ENCODE data around the gene BMX.

The BMX gene

DNA sequence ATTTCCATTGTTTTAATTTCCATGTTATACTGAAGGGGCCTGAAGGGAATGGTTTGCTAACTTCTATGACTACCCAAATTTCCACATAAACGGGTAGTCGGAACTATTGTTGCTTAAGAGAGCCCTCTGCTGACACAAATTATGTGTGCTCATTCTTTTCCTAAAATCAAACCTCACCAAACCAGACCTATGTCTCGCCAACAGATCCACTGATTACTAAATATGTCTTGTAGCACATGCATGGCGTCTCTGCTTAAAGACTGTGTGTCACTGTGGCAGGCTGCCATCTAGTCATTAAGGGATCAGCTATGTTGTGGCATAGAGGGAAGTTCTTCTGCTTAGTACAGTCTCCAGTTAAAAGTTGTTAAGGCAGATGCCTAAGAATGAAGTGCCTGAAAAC is 32.6 kb upstream of the BMX start:
- peak; percentile 46 for DNase-seq (ENCODE audit: low read depth)
- no peak overlapping the region for H3K4me3 ChIP-seq (ENCODE audit: low read depth, low read length)
- TF ChIP-seq, protein P1, sequence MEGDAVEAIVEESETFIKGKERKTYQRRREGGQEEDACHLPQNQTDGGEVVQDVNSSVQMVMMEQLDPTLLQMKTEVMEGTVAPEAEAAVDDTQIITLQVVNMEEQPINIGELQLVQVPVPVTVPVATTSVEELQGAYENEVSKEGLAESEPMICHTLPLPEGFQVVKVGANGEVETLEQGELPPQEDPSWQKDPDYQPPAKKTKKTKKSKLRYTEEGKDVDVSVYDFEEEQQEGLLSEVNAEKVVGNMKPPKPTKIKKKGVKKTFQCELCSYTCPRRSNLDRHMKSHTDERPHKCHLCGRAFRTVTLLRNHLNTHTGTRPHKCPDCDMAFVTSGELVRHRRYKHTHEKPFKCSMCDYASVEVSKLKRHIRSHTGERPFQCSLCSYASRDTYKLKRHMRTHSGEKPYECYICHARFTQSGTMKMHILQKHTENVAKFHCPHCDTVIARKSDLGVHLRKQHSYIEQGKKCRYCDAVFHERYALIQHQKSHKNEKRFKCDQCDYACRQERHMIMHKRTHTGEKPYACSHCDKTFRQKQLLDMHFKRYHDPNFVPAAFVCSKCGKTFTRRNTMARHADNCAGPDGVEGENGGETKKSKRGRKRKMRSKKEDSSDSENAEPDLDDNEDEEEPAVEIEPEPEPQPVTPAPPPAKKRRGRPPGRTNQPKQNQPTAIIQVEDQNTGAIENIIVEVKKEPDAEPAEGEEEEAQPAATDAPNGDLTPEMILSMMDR (IDR thresholded peaks at IDR 0.05; ENCODE audit: low read depth, low read length): peak; percentile 22
- no peak for TF ChIP-seq POLR2A (IDR thresholded peaks at IDR 0.05; ENCODE audit: extremely low read depth, insufficient read length)

DNA sequence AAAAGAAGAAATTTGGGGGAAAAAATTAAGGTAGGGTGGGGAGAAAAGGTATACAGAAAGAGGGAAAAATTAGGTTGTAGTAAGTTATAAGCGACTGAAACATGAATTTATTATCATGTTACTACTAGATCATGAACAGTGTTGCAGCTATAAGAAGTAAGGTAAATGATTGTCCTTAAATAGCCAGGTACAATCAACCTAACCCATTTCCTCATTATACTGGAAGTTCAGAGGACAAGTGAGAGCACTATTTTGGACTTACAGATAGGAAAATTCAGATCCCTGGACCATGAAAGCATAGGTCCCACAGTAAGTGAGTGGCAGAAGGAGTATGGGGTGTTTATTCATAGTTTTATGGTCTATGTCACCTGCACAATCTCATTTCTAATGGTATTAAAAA is 31.0 kb upstream of the BMX start:
- no peak overlapping the region for H3K4me3 ChIP-seq (ENCODE audit: low read depth, low read length)
- no peak for DNase-seq (ENCODE audit: low read depth)
- TF ChIP-seq, protein P2, sequence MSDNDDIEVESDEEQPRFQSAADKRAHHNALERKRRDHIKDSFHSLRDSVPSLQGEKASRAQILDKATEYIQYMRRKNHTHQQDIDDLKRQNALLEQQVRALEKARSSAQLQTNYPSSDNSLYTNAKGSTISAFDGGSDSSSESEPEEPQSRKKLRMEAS (IDR thresholded peaks at IDR 0.05; ENCODE audit: low read depth, low read length): no peak
- TF ChIP-seq, protein P1 (IDR thresholded peaks at IDR 0.05; ENCODE audit: low read depth, low read length): no peak
- TF ChIP-seq MYC (IDR thresholded peaks at IDR 0.05; ENCODE audit: low read depth, low read length): no peak

DNA sequence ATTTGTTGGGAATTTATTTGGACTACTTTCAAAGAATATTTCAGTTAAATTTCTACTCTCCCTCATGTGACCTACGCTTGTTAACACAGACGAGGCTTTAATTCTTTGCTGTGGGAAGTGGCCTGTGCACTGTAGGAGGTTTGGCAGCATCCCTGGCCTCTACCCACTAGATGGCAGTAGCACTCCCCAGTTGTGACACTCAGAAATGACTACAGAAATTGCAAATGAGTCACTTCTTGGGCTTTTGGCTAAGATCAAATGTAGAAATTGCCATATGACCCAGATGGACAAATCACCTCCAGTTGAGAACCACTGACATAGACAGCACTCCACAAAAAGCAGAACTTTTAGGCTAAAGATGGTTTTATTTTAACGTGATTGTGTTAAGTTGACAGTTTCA is 29.6 kb upstream of the BMX start:
- peak; percentile 65 for DNase-seq (ENCODE audit: low read depth)
- TF ChIP-seq MYC (IDR thresholded peaks at IDR 0.05; ENCODE audit: low read depth, low read length) (no peak), POLR2A (IDR thresholded peaks at IDR 0.05; ENCODE audit: extremely low read depth, insufficient read length) (no peak)
- TF ChIP-seq, protein P1 (IDR thresholded peaks at IDR 0.05; ENCODE audit: low read depth, low read length): peak; percentile 51
- TF ChIP-seq, protein P2 (IDR thresholded peaks at IDR 0.05; ENCODE audit: low read depth, low read length): no peak
- no peak overlapping the region for H3K4me3 ChIP-seq (ENCODE audit: low read depth, low read length)

DNA sequence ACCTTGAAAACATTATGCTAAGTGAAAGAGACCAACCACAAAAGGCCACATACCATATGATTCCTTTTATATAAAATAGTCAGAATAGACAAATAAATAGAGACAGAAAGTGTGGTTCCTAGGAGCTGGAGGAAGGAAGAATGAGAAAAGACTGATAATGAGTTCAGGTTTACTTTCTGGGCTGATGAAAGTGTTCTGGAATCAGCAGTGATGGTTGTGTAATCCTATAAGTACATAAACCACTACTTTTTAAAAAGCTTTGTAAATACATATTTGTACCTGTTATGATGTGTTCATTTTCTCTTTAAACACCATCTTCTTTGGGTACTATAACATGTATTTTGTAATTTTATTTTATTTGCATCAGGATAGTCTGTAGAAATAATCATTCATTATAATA is 28.1 kb upstream of the BMX start:
- TF ChIP-seq, protein P2 (IDR thresholded peaks at IDR 0.05; ENCODE audit: low read depth, low read length): no peak
- TF ChIP-seq MYC (IDR thresholded peaks at IDR 0.05; ENCODE audit: low read depth, low read length): no peak
- no peak for TF ChIP-seq POLR2A (IDR thresholded peaks at IDR 0.05; ENCODE audit: extremely low read depth, insufficient read length)
- TF ChIP-seq, protein P1 (IDR thresholded peaks at IDR 0.05; ENCODE audit: low read depth, low read length): no peak
- H3K4me3 ChIP-seq (ENCODE audit: low read depth, low read length): no peak overlapping the region
- no peak for DNase-seq (ENCODE audit: low read depth)

DNA sequence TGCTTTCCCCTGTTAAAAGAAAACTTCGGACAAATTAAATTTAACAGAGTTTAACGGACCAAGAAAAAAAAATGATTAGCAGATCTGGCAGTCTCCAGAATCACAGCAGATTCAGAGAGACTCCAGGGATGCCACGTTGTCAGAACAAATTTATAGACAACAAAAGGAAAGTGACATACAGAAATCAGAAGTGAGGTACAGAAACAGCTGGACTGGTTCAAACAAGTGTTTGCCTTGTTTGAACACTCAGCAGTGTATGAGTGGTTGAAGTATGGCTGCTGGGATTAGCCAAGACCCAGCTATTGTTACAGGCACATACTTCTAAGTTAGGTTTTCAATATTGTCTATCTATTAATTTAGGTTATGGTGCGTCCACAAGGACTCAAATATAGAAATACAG is 26.6 kb upstream of the BMX start:
- no peak for DNase-seq (ENCODE audit: low read depth)
- TF ChIP-seq, protein P1 (IDR thresholded peaks at IDR 0.05; ENCODE audit: low read depth, low read length): no peak
- TF ChIP-seq POLR2A (IDR thresholded peaks at IDR 0.05; ENCODE audit: extremely low read depth, insufficient read length) (no peak), MYC (IDR thresholded peaks at IDR 0.05; ENCODE audit: low read depth, low read length) (no peak)
- TF ChIP-seq, protein P2 (IDR thresholded peaks at IDR 0.05; ENCODE audit: low read depth, low read length): no peak
- H3K4me3 ChIP-seq (ENCODE audit: low read depth, low read length): no peak overlapping the region

DNA sequence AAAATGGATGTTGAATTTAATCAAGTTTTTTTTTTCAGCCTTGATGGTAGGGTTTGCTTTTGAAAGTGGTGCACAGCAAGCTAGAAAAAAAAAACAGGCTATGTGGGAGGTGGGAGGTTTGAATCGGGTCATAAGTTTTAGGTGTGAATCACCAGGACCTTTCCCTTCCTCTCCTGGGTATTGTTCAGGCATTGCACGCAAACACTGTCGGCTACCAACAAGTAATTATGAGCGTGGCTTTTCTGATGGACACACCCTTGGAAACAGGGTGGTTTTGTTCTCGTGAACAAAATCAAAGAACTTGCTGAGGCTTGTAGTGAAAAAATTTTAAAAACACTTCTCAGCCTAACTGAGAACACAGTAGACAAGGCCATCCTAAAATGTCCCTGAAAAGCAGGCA is 25.6 kb upstream of the BMX start:
- no peak overlapping the region for H3K4me3 ChIP-seq (ENCODE audit: low read depth, low read length)
- TF ChIP-seq, protein P2 (IDR thresholded peaks at IDR 0.05; ENCODE audit: low read depth, low read length): no peak
- TF ChIP-seq MYC (IDR thresholded peaks at IDR 0.05; ENCODE audit: low read depth, low read length) (no peak), POLR2A (IDR thresholded peaks at IDR 0.05; ENCODE audit: extremely low read depth, insufficient read length) (no peak)
- TF ChIP-seq, protein P1 (IDR thresholded peaks at IDR 0.05; ENCODE audit: low read depth, low read length): no peak

More for the DNA sequence above, 25.6 kb upstream of the BMX start:
- DNase-seq (ENCODE audit: low read depth): no peak
